HG02678 (cell line): ENCODE results near the gene FRMD4A.
A peak's percentile ranks its signal among the peaks of the same experiment; 100 is the strongest.

Experiments used
- ATAC-seq: cut with Tn5 transposase; IDR thresholded peaks from one replicate; pipeline ENCODE4 v1.9.1; 2021; ENCODE audit warnings: mild to moderate bottlenecking, moderate library complexity; ENCODE audit not compliant: unreplicated experiment

Gene FRMD4A

GRCh38 chr10:14024329-14025202 is 306.2 kb downstream of the FRMD4A start:
- ATAC-seq: no peak

DNA sequence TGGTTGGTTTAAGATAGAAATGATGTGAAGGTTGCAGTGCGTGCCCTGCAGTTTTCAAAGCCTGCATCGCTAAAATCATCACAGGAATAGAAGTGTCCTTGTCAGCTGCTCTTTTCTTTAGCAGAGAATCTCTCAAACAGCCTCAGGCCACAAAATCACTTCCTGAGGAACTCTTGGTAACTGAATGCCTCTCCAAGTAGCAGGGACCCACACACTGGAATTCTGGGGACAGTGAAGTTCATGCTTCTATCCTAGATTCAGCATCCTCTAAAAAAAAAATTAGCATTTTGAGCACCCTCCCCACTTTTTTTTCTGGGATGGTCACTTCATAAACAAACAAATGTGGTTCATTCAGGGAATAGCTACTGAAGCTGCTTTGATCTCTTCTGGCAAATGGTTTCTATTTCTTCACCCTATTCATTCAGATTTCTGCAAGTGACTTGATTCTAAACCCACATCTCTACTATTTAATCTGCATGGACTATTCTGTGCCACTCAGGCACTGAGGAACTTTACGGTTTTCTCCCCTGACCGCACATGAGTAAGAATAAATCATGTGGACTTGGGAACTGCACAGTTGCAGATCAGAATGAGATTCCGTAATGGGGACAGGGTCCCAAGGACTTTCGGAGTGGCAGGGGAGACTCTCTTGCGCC is 306.9 kb downstream of the FRMD4A start:
- ATAC-seq: no peak

DNA sequence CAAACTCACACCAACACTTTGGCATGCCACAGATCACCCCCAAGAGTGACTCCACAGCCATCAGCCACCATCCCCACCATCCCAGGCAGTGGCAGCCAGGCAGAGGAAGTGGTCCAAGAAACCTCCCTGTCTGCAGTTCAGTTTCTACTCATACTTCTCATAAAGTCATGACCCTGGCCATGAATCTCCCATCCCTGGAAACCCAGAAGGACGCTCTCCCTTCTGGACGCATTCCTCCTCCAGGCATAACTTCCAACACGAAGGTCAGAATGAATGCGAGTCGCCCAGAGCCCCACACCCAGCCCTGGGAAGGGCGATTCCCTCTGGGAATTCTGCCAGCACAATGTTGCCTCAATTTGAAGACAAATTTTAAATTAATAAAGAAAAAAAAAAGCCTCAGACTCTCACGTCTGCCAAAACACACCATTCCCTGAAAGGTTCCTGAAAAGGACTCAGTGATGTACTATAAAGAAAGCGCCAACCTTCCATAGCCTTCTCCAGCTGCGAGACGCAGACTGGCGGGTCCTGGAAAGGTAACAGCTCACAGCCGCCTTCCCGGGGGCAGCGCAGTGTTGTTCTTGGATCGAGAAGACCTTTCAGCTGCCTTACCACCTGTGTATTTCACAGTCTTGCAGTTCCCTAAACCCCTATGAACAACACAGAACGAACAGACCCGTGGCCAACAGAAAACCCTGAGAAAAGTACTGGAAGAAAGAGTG is 307.6 kb downstream of the FRMD4A start:
- no peak for ATAC-seq

- no peak for ATAC-seq
These were observed 308.7 kb downstream of the FRMD4A start for GRCh38 chr10:14022052-14022451.

- ATAC-seq: no peak
These were observed 310.6 kb downstream of the FRMD4A start for GRCh38 chr10:14020037-14020664.

DNA sequence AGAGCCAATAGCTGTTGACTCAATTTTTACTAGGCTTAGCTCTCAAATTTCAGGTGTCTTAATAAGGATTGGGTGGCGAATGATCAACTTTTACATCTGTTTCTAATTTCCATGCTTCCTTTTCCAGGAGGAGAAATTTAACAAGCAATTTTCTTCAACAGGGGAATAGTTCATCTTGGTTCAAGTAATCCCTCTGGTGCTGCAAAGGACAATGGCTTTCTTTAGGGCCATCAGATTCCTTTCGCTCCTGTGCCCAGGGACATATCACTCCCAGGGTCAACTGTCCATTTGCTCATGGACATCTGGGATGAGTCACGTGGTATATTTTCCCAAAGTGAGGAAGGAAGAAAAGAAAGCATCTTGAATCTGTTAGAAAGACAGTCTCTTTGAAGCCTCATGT is 313.3 kb downstream of the FRMD4A start:
- no peak for ATAC-seq

- ATAC-seq: no peak
These were observed 313.8 kb downstream of the FRMD4A start for GRCh38 chr10:14016931-14017333.

- ATAC-seq: no peak
These were observed 314.6 kb downstream of the FRMD4A start for GRCh38 chr10:14016011-14016536.

- no peak for ATAC-seq
These were observed 316.3 kb downstream of the FRMD4A start for GRCh38 chr10:14014423-14014822.

GRCh38 chr10:14010769-14011574 is 319.8 kb downstream of the FRMD4A start:
- ATAC-seq: no peak

DNA sequence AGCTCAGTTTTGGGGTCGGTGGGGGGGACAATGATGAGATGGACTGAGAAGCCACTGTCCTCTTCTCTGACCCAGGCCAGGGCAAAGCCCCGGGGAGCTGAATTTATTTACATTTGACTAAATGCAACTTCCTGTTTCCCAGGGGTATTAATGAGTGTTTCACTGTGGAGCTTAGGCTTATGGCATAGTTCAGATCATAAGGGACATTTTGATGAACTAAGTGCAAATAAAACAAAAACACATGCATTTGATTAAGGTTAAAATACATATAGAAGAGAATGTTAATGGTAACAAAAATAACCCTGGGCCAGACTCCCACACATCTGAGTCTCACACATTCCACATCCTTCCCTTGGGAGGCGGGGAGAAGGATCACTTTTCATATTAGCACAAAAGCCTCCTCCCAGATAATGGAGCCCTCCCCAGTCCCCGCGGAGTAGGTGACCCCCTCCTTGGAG is 320.6 kb downstream of the FRMD4A start:
- no peak for ATAC-seq

DNA sequence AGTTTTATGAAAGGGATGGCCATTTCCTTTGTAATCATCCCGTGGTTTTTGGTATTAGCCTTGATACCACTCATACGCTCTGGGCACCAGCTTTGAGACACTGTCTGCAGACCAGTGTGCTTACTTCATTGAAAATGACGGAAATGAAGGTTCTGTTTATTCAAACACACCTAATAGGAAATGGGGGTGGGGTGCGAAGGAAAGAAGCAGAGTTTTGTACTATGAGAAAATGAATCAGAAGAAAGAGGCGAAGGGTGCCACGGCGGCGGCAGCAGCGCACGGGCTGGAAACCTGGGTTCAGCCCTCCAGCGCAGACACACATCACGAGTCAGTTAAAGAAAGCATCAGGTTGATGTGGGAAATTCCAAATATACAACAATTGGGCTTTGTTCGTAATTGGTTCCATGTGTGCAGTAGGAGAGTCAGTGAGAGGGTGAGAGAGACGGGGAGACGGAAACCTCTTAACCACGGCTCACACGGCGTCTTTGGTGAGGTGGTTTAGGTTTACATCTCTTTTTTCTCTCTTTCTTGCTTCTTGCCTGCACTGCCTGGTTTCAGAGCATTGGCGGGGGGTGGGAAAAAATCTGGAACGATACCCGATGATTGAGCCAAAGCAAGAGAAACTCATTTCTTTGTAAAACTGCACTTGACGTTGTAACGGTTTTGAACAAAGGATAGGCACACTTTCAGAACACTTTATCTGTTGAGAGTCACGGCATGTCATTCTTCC is 321.2 kb downstream of the FRMD4A start:
- ATAC-seq: peak; percentile 51

DNA sequence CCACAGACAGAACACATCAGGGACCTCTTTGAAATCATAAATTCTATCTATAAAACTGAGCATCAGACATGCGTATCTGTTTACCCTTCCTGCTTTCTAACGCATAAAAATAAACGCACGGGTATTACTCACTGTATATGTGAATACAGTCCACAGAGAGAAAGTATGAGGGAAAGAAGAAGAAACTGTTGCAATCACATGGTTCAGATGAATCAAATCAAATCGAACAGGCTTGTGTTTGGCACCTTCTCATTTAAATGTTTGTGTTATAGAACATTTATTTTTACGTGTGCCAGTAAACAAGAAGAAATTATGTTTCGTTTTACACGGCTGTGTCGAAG is 322.0 kb downstream of the FRMD4A start:
- ATAC-seq: no peak

DNA sequence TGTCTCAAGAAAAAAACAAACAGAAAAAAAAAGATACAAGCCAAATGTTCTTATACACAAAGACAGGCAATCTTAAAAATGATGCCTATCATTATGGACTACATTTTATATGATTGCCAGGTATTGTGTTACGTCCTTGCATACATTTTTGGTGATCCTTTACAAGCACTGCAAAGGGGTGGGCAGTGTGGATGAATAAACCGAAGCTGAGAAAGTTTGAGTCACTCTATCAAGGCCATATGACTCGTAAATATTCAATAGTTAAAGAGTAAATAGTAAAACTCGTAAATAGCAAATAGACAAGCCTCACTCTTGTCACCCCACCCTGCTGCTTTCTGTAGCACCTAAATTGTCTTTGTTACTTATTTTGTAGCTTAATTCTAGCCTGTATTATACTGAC is 326.2 kb downstream of the FRMD4A start:
- no peak for ATAC-seq

DNA sequence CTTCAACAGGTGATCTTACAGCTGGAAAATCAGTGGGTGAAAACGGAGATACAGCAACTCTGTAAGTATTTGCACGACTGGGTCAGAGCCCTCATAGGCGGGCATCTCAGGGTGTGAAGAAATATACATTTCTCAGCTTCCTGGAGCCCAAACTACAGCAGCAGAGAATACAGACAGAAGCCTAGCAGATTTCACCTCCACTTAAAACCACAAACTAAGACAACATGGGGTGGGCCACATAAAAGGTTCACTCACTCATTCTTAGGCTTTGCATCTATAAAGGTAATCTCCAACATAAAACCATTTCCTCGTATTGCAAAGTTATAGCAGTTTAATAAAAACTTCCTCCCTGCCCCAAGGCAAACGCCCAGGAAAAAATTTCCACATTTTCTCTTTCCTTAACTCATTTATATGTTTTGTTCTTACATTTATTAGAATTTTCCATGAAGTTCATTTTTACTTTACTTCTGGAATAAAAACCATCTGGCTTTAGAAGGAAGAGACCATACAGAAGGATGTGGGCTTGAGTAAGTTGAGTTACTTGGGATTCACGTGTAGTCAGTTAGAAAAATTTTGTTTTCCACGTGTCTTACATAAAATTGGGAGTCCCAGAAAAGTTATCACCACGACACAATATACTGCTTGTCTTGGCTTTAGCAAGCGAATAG is 327.1 kb downstream of the FRMD4A start:
- ATAC-seq: no peak

DNA sequence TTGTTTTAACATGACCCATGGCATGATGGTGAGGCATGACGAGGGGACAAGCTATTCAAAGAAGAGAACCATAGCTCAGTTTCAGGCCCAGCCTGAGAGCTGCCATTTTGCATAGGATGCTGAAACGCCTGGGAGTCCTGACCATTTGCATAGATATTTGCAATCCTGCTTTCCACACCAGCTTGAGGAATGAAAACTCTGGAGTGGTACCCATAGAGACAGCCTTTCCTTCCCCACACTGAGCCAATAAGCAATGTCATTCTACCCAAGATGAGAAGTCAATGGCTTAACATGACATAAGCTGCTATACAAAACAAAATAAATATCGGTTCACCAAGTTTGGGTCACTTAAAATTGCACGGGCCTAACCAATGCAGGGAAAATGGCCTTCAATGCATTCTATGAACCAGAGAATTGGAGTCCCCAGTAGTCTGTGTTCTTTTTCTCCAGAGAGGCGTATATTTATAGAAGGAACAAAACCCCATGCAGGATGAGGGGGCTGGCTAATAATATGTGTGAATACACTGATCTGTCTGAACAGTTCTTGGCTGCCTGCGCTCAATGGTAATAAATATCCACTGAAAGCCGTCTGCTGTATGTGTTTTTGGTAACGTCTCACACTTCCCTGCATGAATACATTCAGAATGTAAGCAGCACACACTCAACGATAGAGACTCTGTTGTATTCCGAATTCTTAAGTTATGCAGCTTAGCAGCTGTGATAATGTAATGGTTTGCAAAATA is 329.3 kb downstream of the FRMD4A start:
- no peak for ATAC-seq

GRCh38 chr10:13998163-13998835 is 332.4 kb downstream of the FRMD4A start:
- no peak for ATAC-seq

DNA sequence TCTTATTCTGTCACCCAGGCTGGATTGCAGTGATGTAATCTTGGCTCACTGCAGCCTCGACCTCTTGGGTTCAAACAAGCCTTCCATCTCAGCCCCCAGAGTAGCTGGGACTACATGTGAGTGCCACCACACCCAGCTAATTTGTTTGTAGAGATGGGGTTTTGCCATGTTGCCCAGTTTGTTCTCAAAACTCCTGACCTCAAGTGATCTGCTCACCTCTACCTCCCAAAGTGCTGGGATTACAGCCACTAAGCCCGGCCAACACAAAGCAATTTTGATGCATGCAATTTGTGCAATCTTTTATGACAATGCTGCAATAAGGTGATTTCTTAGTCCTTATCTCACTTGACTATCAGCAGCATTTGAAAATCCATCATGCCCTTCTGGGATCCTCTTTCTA is 333.1 kb downstream of the FRMD4A start:
- ATAC-seq: no peak
